SK-N-SH treated with all-trans-retinoic acid at 6 μM for 48 hours (cell line): ENCODE data around the gene HAPLN1.

ENCODE experiments used
- ATAC-seq: fragments of 200-7000 bp; cut with Tn5 transposase; 3 replicates; pipeline ENCODE4 v1.9.1; 2020; ENCODE audit warnings: mild to moderate bottlenecking, moderate library complexity
- ARNTL ChIP-seq: fragments of 450-650 bp; formaldehyde crosslinking; IDR thresholded peaks from 2 replicates; pipeline ENCODE4 v1.5.0; 2020; ENCODE audit warnings: low read depth, mild to moderate bottlenecking, moderate library complexity, borderline replicate concordance
- BACH2 ChIP-seq: fragments of 250-450 bp; sonication (Bioruptor Pico); IDR thresholded peaks from 2 replicates; pipeline ENCODE4 v1.9.0; 2021; ENCODE audit warnings: mild to moderate bottlenecking, borderline replicate concordance
- CREB5 ChIP-seq: fragments of 250-450 bp; sonication (Bioruptor Pico); IDR thresholded peaks from 2 replicates; pipeline ENCODE4 v1.5.1; 2020; ENCODE audit warnings: low read depth, mild to moderate bottlenecking, moderate library complexity
- CSDC2 ChIP-seq: fragments of 250-450 bp; sonication (Bioruptor Pico); IDR thresholded peaks from 2 replicates; pipeline ENCODE4 v1.5.0; 2020; ENCODE audit warnings: mild to moderate bottlenecking, moderate library complexity
- CSRNP3 ChIP-seq: fragments of 250-450 bp; sonication (Bioruptor Pico); IDR thresholded peaks from 2 replicates; pipeline ENCODE4 v1.5.1; 2021; ENCODE audit warnings: mild to moderate bottlenecking, moderate library complexity
- ESRRG ChIP-seq: fragments of 250-450 bp; sonication (Bioruptor Pico); IDR thresholded peaks from 2 replicates; pipeline ENCODE4 v1.6.1; 2021; ENCODE audit warnings: mild to moderate bottlenecking
- GLIS3 ChIP-seq: fragments of 250-450 bp; sonication (Bioruptor Pico); IDR thresholded peaks from 2 replicates; pipeline ENCODE4 v1.5.0; 2020; ENCODE audit warnings: mild to moderate bottlenecking, moderate library complexity
- OSR1 ChIP-seq: fragments of 250-450 bp; sonication (Bioruptor Pico); IDR thresholded peaks from 2 replicates; pipeline ENCODE4 v1.8.0; 2022; ENCODE audit warnings: moderate library complexity, mild to moderate bottlenecking, inconsistent platforms
- PATZ1 ChIP-seq: fragments of 250-450 bp; sonication (Bioruptor Pico); IDR thresholded peaks from 2 replicates; pipeline ENCODE4 v1.8.0; 2020; ENCODE audit warnings: mild to moderate bottlenecking, moderate library complexity, borderline replicate concordance
- POU6F1 ChIP-seq: fragments of 250-450 bp; sonication (Bioruptor Pico); IDR thresholded peaks from 2 replicates; pipeline ENCODE4 v1.8.0; 2021; ENCODE audit warnings: low read depth, mild to moderate bottlenecking, moderate library complexity, borderline replicate concordance
- PPARA ChIP-seq: fragments of 250-450 bp; sonication (Bioruptor Pico); IDR thresholded peaks from 2 replicates; pipeline ENCODE4 v1.5.0; 2020; ENCODE audit warnings: mild to moderate bottlenecking, borderline replicate concordance
- RARB ChIP-seq: fragments of 250-450 bp; sonication (Bioruptor Pico); IDR thresholded peaks from 2 replicates; pipeline ENCODE4 v1.8.0; 2021; ENCODE audit warnings: mild to moderate bottlenecking, moderate library complexity
- TCF4 ChIP-seq: fragments of 250-450 bp; sonication (Bioruptor Pico); IDR thresholded peaks from 2 replicates; pipeline ENCODE4 v1.8.0; 2021; ENCODE audit warnings: mild to moderate bottlenecking, moderate library complexity, borderline replicate concordance
- TOX ChIP-seq: fragments of 250-450 bp; sonication (Bioruptor Pico); IDR thresholded peaks from 2 replicates; pipeline ENCODE4 v1.8.0; 2021; ENCODE audit warnings: mild to moderate bottlenecking, moderate library complexity, borderline replicate concordance
- TSHZ2 ChIP-seq: fragments of 250-450 bp; sonication (Bioruptor Pico); IDR thresholded peaks from 2 replicates; pipeline ENCODE4 v1.5.0; 2020; ENCODE audit warnings: mild to moderate bottlenecking, moderate library complexity
- ZC3H10 ChIP-seq: fragments of 250-450 bp; sonication (Bioruptor Pico); IDR thresholded peaks from 2 replicates; pipeline ENCODE4 v1.5.1; 2021; ENCODE audit warnings: mild to moderate bottlenecking, moderate library complexity
- ZFP3 ChIP-seq: fragments of 250-450 bp; sonication (Bioruptor Pico); IDR thresholded peaks from 2 replicates; pipeline ENCODE4 v1.5.0; 2020; ENCODE audit warnings: mild to moderate bottlenecking, moderate library complexity
- ZFP30 ChIP-seq: fragments of 450-650 bp; formaldehyde crosslinking; IDR thresholded peaks from 2 replicates; pipeline ENCODE4 v1.5.0; 2022; ENCODE audit warnings: mild to moderate bottlenecking, moderate library complexity
- ZNF565 ChIP-seq: fragments of 450-650 bp; formaldehyde crosslinking; conservative IDR thresholded peaks from 2 replicates; pipeline ENCODE4 v1.5.0; 2020; ENCODE audit warnings: low read depth, mild to moderate bottlenecking, moderate library complexity
- ZNF8 ChIP-seq: fragments of 450-650 bp; formaldehyde crosslinking; IDR thresholded peaks from 2 replicates; pipeline ENCODE4 v1.5.0; 2020; ENCODE audit warnings: mild to moderate bottlenecking, moderate library complexity

Gene HAPLN1

GRCh38 chr5:83709973-83710372 lies 10.7 kb downstream of the HAPLN1 start:
- ATAC-seq, result no peak
- TF ChIP-seq ZNF565 (no peak), RARB (CRISPR knock-in tag) (no peak)

GRCh38 chr5:83708170-83708569 lies 12.5 kb downstream of the HAPLN1 start:
- no peak for ATAC-seq

GRCh38 chr5:83703059-83703458 lies 17.6 kb downstream of the HAPLN1 start:
- TF ChIP-seq ARNTL (no peak), POU6F1 (CRISPR knock-in tag) (no peak), TSHZ2 (CRISPR knock-in tag) (no peak), TOX (CRISPR knock-in tag) (no peak), PATZ1 (CRISPR knock-in tag) (no peak)
- ATAC-seq, result no peak

More at GRCh38 chr5:83708170-83708569, 12.5 kb downstream of the HAPLN1 start:
- TF ChIP-seq ESRRG (CRISPR knock-in tag) (no peak), TOX (CRISPR knock-in tag) (no peak)
- TF ChIP-seq, all 23 proteins: peak for 0

- TF ChIP-seq TCF4 (CRISPR knock-in tag) (no peak), ZFP3 (CRISPR knock-in tag) (no peak), BACH2 (CRISPR knock-in tag) (no peak)
- ATAC-seq, result no peak
Observed at GRCh38 chr5:83701886-83702285, 18.8 kb downstream of the HAPLN1 start.

- TF ChIP-seq ZC3H10 (CRISPR knock-in tag), result no peak
- TF ChIP-seq, all 23 proteins: peak for 0
- ATAC-seq, result no peak
Observed at GRCh38 chr5:83689881-83690280, 30.8 kb downstream of the HAPLN1 start.

GRCh38 chr5:83688281-83688680 lies 32.4 kb downstream of the HAPLN1 start:
- TF ChIP-seq RARB (CRISPR knock-in tag), result no peak
- no peak for TF ChIP-seq PATZ1 (CRISPR knock-in tag)
- no peak for TF ChIP-seq ZFP30
- no peak for TF ChIP-seq GLIS3 (CRISPR knock-in tag)
- no peak for TF ChIP-seq CSDC2 (CRISPR knock-in tag)
- TF ChIP-seq PPARA, result no peak
- TF ChIP-seq ZNF8 (CRISPR knock-in tag), result no peak
- TF ChIP-seq CSRNP3 (CRISPR knock-in tag), result no peak
- TF ChIP-seq OSR1 (CRISPR knock-in tag), result no peak
- no peak for TF ChIP-seq CREB5 (CRISPR knock-in tag)
- TF ChIP-seq ZNF565, result no peak
- TF ChIP-seq ZC3H10 (CRISPR knock-in tag), result no peak
- no peak for TF ChIP-seq ZFP3 (CRISPR knock-in tag)
- no peak for ATAC-seq
